Measurements from ENCODE around the gene WFS1. TPM values are rescaled to one million over a fixed set of nuclear protein-coding genes. Genes with fewer than 3 reads are reported as not detected.

The WFS1 gene
- total RNA-seq, 4 donors from 2014 or later: 35.9 to 91.3 (median 38.2) TPM

DNA sequence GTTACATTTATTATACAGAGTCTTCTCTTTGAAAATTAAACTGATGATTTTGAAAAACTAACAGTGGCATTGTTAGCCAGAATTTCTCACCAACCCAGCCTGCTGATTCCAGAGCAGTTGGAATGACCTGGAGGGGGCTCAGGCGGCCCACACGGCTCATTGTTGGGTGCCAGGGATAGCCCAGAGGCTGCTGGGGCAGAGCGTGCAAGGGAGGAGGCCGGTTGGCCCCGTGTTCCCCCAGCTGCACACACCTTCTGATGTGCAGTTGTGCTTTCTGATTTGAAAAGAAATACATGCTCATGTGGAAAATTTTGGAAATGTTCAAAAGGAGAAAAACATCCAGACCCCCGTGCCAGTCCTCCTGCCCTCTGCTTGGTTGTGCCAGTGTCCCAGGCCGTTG, 20.6 kb downstream of the WFS1 start:
- ATAC-seq (ENCODE audit: low FRiP score) (no peak), DNase-seq (ENCODE audit: low spot score) (no peak)
- TF ChIP-seq, protein P1, sequence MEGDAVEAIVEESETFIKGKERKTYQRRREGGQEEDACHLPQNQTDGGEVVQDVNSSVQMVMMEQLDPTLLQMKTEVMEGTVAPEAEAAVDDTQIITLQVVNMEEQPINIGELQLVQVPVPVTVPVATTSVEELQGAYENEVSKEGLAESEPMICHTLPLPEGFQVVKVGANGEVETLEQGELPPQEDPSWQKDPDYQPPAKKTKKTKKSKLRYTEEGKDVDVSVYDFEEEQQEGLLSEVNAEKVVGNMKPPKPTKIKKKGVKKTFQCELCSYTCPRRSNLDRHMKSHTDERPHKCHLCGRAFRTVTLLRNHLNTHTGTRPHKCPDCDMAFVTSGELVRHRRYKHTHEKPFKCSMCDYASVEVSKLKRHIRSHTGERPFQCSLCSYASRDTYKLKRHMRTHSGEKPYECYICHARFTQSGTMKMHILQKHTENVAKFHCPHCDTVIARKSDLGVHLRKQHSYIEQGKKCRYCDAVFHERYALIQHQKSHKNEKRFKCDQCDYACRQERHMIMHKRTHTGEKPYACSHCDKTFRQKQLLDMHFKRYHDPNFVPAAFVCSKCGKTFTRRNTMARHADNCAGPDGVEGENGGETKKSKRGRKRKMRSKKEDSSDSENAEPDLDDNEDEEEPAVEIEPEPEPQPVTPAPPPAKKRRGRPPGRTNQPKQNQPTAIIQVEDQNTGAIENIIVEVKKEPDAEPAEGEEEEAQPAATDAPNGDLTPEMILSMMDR (IDR thresholded peaks at IDR 0.05): no peak

DNA sequence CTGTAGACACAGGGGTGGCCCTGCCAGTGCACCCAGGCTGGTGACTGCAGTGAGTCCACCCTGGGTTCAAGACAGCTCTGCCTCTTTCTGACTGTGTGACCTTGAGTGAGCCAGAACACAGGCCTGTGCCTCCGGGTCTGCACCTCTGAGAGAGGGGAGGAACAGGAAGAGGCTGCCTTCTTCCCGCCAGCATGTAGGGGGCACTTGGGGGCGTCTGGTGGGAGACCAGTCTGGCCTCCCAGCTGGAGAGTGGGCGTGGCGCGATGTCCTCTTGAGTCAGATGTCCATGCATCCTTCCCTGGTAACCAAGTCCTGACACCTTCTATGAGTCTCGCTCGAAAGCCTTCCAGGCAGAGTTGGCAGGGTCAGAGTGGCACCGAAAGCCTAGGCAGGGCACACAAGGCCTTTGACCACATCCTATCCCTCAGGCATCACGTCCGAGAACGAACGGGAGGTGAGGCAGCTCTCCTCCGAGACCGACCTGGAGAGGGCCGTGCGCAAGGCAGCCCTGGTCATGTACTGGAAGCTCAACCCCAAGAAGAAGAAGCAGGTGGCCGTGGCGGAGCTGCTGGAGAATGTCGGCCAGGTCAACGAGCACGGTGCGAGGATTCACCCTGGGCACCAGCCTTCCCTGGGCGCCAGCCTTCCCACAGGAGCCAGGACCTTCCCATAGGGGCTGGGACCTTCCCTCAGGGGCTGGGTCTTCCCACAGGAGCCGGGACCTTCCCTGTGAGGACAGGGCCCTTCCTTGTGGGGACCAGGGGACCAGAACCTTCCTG, 21.3 kb downstream of the WFS1 start:
- TF ChIP-seq, protein P1 (IDR thresholded peaks at IDR 0.05): no peak
- DNase-seq (ENCODE audit: low spot score): no peak

DNA sequence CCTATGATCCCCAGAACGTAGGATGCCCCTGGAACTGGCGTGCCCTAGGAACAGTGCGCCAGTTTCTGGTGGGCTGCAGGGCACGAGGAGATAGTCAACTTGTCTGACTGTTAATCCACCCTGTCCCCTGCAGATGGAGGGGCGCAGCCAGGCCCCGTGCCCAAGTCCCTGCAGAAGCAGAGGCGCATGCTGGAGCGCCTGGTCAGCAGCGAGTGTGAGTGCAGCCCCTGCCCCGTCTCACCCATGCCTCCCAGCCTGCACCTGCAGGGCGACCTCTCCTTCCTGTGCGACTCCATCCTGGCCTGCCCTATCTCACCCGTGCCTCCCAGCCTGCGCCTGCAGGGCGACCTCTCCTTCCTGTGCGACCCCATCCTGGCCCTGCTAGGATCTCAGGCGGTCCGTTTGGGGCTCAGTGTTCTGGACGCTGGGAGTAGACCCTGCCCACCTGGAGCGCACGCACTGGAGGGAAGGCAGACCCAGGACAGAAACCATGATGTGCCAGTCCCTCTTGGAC, 22.2 kb downstream of the WFS1 start:
- ATAC-seq (ENCODE audit: low FRiP score): no peak

More for the DNA sequence above, 21.3 kb downstream of the WFS1 start:
- ATAC-seq (ENCODE audit: low FRiP score): no peak

DNA sequence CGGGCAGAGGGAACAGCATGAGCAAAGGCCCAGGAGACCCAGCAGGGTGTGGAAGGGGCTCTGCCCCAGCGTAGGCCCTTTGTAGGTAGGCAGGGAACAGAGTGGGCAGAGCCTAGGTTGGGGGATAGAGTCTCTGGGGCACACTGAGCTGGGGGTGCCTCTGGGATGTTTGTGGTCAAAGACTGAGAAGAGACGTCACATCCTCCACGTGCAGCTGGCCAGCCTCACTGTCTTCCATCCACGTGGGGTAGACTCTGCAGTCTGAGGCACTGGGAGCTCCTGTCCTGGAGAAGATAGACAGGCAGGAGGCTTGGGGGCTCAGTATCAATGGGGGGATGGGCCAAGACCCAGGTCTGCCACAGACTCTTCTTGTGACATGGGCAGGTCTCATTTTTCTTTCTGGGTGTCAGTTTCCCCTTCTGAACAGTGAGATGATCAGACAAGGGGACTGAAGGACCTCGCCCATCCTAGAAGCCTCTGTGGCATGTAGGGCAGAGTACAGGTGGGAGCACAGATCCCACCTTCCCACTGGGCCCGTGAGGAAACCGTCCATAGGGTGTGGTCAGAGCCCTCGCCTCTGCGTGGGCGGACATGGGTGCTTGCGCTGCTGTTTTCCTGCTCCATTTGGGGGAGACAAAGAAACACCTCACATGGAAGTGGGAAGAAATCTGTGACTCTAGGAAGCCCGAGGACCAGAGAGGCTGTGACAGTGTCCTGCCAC, 22.9 kb downstream of the WFS1 start:
- ATAC-seq (ENCODE audit: low FRiP score) (no peak), DNase-seq (ENCODE audit: low spot score) (no peak)
- TF ChIP-seq, protein P1 (IDR thresholded peaks at IDR 0.05): no peak

More for the DNA sequence above, 22.2 kb downstream of the WFS1 start:
- DNase-seq (ENCODE audit: low spot score): no peak
- TF ChIP-seq, protein P1 (IDR thresholded peaks at IDR 0.05): no peak

DNA sequence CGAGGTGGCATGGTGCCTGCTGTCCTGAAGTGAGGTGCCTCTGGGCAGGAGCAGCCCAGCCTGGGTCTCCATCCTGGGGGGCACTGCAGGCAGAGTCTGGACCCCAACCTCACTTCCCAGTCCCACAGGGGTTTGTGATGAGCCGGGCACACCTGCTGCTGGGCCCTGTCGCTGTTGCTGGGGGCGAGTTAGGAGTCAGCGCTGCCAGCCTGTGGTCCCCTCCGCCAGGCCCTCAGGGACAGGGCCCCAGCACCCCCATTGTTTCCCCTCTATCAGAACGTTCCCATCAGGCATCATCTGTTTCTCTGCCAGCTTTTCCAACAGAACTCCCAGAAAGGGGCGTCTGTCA, 23.4 kb downstream of the WFS1 start:
- ATAC-seq (ENCODE audit: low FRiP score) (no peak), DNase-seq (ENCODE audit: low spot score) (no peak)
- TF ChIP-seq, protein P1 (IDR thresholded peaks at IDR 0.05): no peak

DNA sequence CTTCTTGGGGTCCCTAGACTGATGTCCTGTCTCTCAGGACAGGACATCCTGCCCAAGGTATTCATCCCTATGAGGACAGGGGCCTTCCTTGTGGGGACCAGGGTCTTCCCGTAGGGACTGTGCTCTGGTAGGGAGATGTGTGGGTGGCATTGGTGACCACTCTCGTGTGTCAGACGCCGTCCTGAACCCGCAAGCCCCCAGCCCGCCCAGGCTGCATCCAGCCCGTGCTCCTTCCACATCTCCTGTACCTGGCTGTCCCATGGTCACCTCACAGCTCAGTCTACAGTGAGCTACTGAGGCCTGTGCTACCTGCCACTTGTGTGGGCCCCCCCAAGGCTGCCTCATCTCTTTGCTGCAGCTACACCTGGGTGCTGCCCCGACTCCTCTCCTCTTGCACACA, 24.0 kb downstream of the WFS1 start:
- no peak for ATAC-seq (ENCODE audit: low FRiP score)
- TF ChIP-seq, protein P1 (IDR thresholded peaks at IDR 0.05): no peak
- no peak for DNase-seq (ENCODE audit: low spot score)

Data from omental fat pad (tissue), 4 donors.